PFSK-1 (cell line): ENCODE data around the gene WDR72.

Experiments used
- FOXP2 ChIP-seq: optimal IDR thresholded peaks from 2 replicates; pipeline ENCODE3; 2011; ENCODE audit warnings: borderline replicate concordance, control low read depth, inconsistent platforms; ENCODE audit not compliant: insufficient read depth; ENCODE audit errors: extremely low read length, extremely low read depth
- POLR2AphosphoS5 ChIP-seq: IDR thresholded peaks from 2 replicates; pipeline ENCODE4 v1.6.1; 2012; ENCODE audit warnings: low read depth, mild to moderate bottlenecking, control low read depth, low read length, moderate library complexity
- REST ChIP-seq, 2 experiments: IDR thresholded peaks; 2 replicates each; pipeline versions ENCODE4 v1.6.1 to v1.8.0; 2011 to 2012; ENCODE audit warnings: low read depth in 2 of 2, low read length in 2 of 2, control low read depth in 1 of 2, inconsistent platforms in 1 of 2, mild to moderate bottlenecking in 1 of 2, moderate library complexity in 1 of 2; ENCODE audit not compliant: insufficient read depth in 1 of 2
- SIN3A ChIP-seq: IDR thresholded peaks from 2 replicates; pipeline ENCODE4 v1.6.1; 2012; ENCODE audit warnings: mild to moderate bottlenecking, low read length, moderate library complexity, borderline replicate concordance; ENCODE audit not compliant: insufficient read depth
- TAF1 ChIP-seq: IDR thresholded peaks from 2 replicates; pipeline ENCODE4 v1.6.1; 2012; ENCODE audit warnings: low read length, control low read depth, borderline replicate concordance; ENCODE audit not compliant: insufficient read depth

The WDR72 gene

GRCh38 chr15:53490341-53490740 is 269.1 kb downstream of the WDR72 start:
- TF ChIP-seq REST (IDR thresholded peaks at IDR 0.05; ENCODE audit: insufficient read depth in 1 of 2, low read depth in 2 of 2, low read length in 2 of 2) (no peak), TAF1 (no peak), FOXP2 (no peak), POLR2AphosphoS5 (no peak), SIN3A (no peak)

- no peak for TF ChIP-seq FOXP2
- TF ChIP-seq SIN3A: no peak
- TF ChIP-seq TAF1: no peak
- no peak for TF ChIP-seq REST (IDR thresholded peaks at IDR 0.05; ENCODE audit: insufficient read depth in 1 of 2, low read depth in 2 of 2, low read length in 2 of 2)
- TF ChIP-seq POLR2AphosphoS5: no peak
Measured at GRCh38 chr15:53482055-53482454, 277.4 kb downstream of the WDR72 start.

- TF ChIP-seq FOXP2: no peak
- TF ChIP-seq POLR2AphosphoS5: no peak
- TF ChIP-seq SIN3A: no peak
- TF ChIP-seq TAF1: no peak
- TF ChIP-seq REST (IDR thresholded peaks at IDR 0.05; ENCODE audit: insufficient read depth in 1 of 2, low read depth in 2 of 2, low read length in 2 of 2): no peak
Measured at GRCh38 chr15:53477981-53478766, 281.3 kb downstream of the WDR72 start.

- no peak for TF ChIP-seq TAF1
- TF ChIP-seq POLR2AphosphoS5: no peak
- no peak for TF ChIP-seq SIN3A
- no peak for TF ChIP-seq FOXP2
- TF ChIP-seq REST (IDR thresholded peaks at IDR 0.05; ENCODE audit: insufficient read depth in 1 of 2, low read depth in 2 of 2, low read length in 2 of 2): no peak
Measured at GRCh38 chr15:53473886-53474285, 285.6 kb downstream of the WDR72 start.

- TF ChIP-seq TAF1: no peak
- TF ChIP-seq REST (IDR thresholded peaks at IDR 0.05; ENCODE audit: insufficient read depth in 1 of 2, low read depth in 2 of 2, low read length in 2 of 2): no peak
- TF ChIP-seq FOXP2: no peak
- TF ChIP-seq POLR2AphosphoS5: no peak
- TF ChIP-seq SIN3A: no peak
Measured at GRCh38 chr15:53473435-53473834, 286.0 kb downstream of the WDR72 start.
